Stimulated activated CD4-positive, alpha-beta T cell treated with anti-CD3 and anti-CD28 coated beads, Interleukin-12 subunit alpha, Interleukin-12 subunit beta, amount 100 ng/mL, for 48 hours (primary cell): ENCODE results near the gene USP24.
A peak's percentile ranks its signal among the peaks of the same experiment; 100 is the strongest.

ENCODE experiments used
- DNase-seq, 3 donors: peaks; one replicate each; pipeline ENCODE4 v3.0.0-alpha.2; 2020; ENCODE audit warnings: low read depth in 2 of 3, low spot score in 1 of 3

The USP24 gene

GRCh38 chr1:55073187-55073916 is 141.8 kb downstream of the USP24 start:
- no peak for DNase-seq

GRCh38 chr1:55071477-55071876 is 143.7 kb downstream of the USP24 start:
- DNase-seq = no peak

GRCh38 chr1:55070293-55071164 is 144.6 kb downstream of the USP24 start:
- DNase-seq = no peak

GRCh38 chr1:55069280-55069679 is 145.9 kb downstream of the USP24 start:
- DNase-seq = no peak

GRCh38 chr1:55068638-55069037 is 146.5 kb downstream of the USP24 start:
- no peak for DNase-seq

- no peak for DNase-seq
Measured at GRCh38 chr1:55067914-55068313, 147.2 kb downstream of the USP24 start.

- DNase-seq = no peak
Measured at GRCh38 chr1:55067022-55067778, 148.0 kb downstream of the USP24 start.

GRCh38 chr1:55065648-55066047 is 149.5 kb downstream of the USP24 start:
- no peak for DNase-seq

- no peak for DNase-seq
Measured at GRCh38 chr1:55064861-55065263, 150.3 kb downstream of the USP24 start.

- peak in 1 of 3 donors; percentile 15 for DNase-seq
Measured at GRCh38 chr1:55064071-55064581, 151.0 kb downstream of the USP24 start.

GRCh38 chr1:55063577-55063942 is 151.6 kb downstream of the USP24 start:
- DNase-seq = no peak

GRCh38 chr1:55062801-55063576 is 152.2 kb downstream of the USP24 start:
- DNase-seq = no peak

- DNase-seq = no peak
Measured at GRCh38 chr1:55061706-55062321, 153.3 kb downstream of the USP24 start.

- DNase-seq = no peak
Measured at GRCh38 chr1:55061000-55061705, 154.0 kb downstream of the USP24 start.

GRCh38 chr1:55060133-55060999 is 154.8 kb downstream of the USP24 start:
- peak in 2 of 3 donors; percentile 8 to 20 for DNase-seq

GRCh38 chr1:55059302-55060132 is 155.6 kb downstream of the USP24 start:
- no peak for DNase-seq

- no peak for DNase-seq
Measured at GRCh38 chr1:55057956-55058298, 157.2 kb downstream of the USP24 start.
